ENCODE results near the gene CATSPERE. TPM values are rescaled to one million over a fixed set of nuclear protein-coding genes. Genes with fewer than 3 reads are reported as not detected.

Gene CATSPERE
- total RNA-seq, 4 donors from 2014 or later: 0.24 to 1.4 (median 1.0) TPM

GRCh38 chr1:244628789-244629188 is 167.7 kb downstream of the CATSPERE start:
- DNase-seq (ENCODE audit: low spot score): no peak
- no peak for ATAC-seq (ENCODE audit: low FRiP score)
- no peak for TF ChIP-seq CTCF (IDR thresholded peaks at IDR 0.05)

GRCh38 chr1:244633140-244633539 is 172.1 kb downstream of the CATSPERE start:
- no peak for TF ChIP-seq CTCF (IDR thresholded peaks at IDR 0.05)
- DNase-seq (ENCODE audit: low spot score) (no peak), ATAC-seq (ENCODE audit: low FRiP score) (no peak)

- no peak for DNase-seq (ENCODE audit: low spot score)
Observed at GRCh38 chr1:244634546-244634945, 173.5 kb downstream of the CATSPERE start.

GRCh38 chr1:244636488-244637259 is 175.6 kb downstream of the CATSPERE start:
- TF ChIP-seq CTCF (IDR thresholded peaks at IDR 0.05): no peak
- DNase-seq (ENCODE audit: low spot score): no peak
- ATAC-seq (ENCODE audit: low FRiP score): no peak

More at GRCh38 chr1:244634546-244634945, 173.5 kb downstream of the CATSPERE start:
- no peak for TF ChIP-seq CTCF (IDR thresholded peaks at IDR 0.05)
- no peak for ATAC-seq (ENCODE audit: low FRiP score)

GRCh38 chr1:244639561-244639960 is 178.5 kb downstream of the CATSPERE start:
- TF ChIP-seq CTCF (IDR thresholded peaks at IDR 0.05): no peak
- no peak for ATAC-seq (ENCODE audit: low FRiP score)

GRCh38 chr1:244640917-244641316 is 179.8 kb downstream of the CATSPERE start:
- ATAC-seq (ENCODE audit: low FRiP score): no peak
- TF ChIP-seq CTCF (IDR thresholded peaks at IDR 0.05): no peak
- DNase-seq (ENCODE audit: low spot score): no peak

More at GRCh38 chr1:244639561-244639960, 178.5 kb downstream of the CATSPERE start:
- DNase-seq (ENCODE audit: low spot score): no peak

- no peak for TF ChIP-seq CTCF (IDR thresholded peaks at IDR 0.05)
- no peak for ATAC-seq (ENCODE audit: low FRiP score)
- no peak for DNase-seq (ENCODE audit: low spot score)
Observed at GRCh38 chr1:244642526-244642925, 181.5 kb downstream of the CATSPERE start.
